T-helper 17 cell (primary cell): Measurements from ENCODE around the gene OR51B2. TPM values are rescaled to one million over a fixed set of nuclear protein-coding genes. Genes with fewer than 3 reads are reported as not detected.

Source experiments
- total RNA-seq, 4 donors: library from RNA in 2 of 4; stranded (reverse) in 2 of 4; gene quantifications; one replicate each; pipeline ENCODE4 v1.2.3 and lab custom pipeline; 2022 to 2026

The OR51B2 gene
- total RNA-seq, 2 donors from 2014 or later = not detected

Other genes with a start within 250 kb of the OR51B2 start
- not detected for gene OR52A5, start 185.9 kb downstream of the OR51B2 start, total RNA-seq
- gene OR52A1, start 169.5 kb downstream of the OR51B2 start, total RNA-seq = not detected
- not detected for gene OR51V1, start 123.6 kb downstream of the OR51B2 start, total RNA-seq
- 1 to 10 TPM in 1 of 2 donors, not detected in 1; 1.3 TPM for gene HBB, start 97.2 kb downstream of the OR51B2 start, total RNA-seq
- 1 to 10 TPM in 1 of 2 donors, not detected in 1; 1.0 TPM for gene HBD, start 89.8 kb downstream of the OR51B2 start, total RNA-seq
- gene HBG1, start 74.4 kb downstream of the OR51B2 start, total RNA-seq = not detected
- gene HBG2, start 69.5 kb downstream of the OR51B2 start, total RNA-seq = 1 to 10 TPM in 1 of 2 donors, not detected in 1; 1.7 TPM
- not detected for gene HBE1, start 54.4 kb downstream of the OR51B2 start, total RNA-seq
- not detected for gene OR51B4, start 22.4 kb downstream of the OR51B2 start, total RNA-seq
- under 1 TPM in 1 of 2 donors, not detected in 1; 0.40 TPM for gene OR51B5, start 19.2 kb upstream of the OR51B2 start, total RNA-seq
- gene OR51B6, start 27.2 kb upstream of the OR51B2 start, total RNA-seq = not detected
- not detected for gene OR51M1, start 59.5 kb upstream of the OR51B2 start, total RNA-seq
- gene OR51Q1, start 97.8 kb upstream of the OR51B2 start, total RNA-seq = not detected
- gene OR51I1, start 117.2 kb upstream of the OR51B2 start, total RNA-seq = not detected
- not detected for gene OR51I2, start 125.0 kb upstream of the OR51B2 start, total RNA-seq
- not detected for gene OR52D1, start 164.4 kb upstream of the OR51B2 start, total RNA-seq
- under 1 TPM in 1 of 2 donors, not detected in 1; 0.20 TPM for gene UBQLN3, start 185.7 kb upstream of the OR51B2 start, total RNA-seq
- gene UBQLNL, start 192.4 kb upstream of the OR51B2 start, total RNA-seq = under 1 TPM; 0.29 to 0.42 TPM
- not detected for gene OR52H1, start 224.2 kb upstream of the OR51B2 start, total RNA-seq